ENCODE results near the gene OR4C5.
"Not testable (repeated sequence)": the region's sequence is repeated elsewhere in the genome, so short reads cannot be mapped to it uniquely, and the experiment has no call there.

OR4C5 gene

DNA sequence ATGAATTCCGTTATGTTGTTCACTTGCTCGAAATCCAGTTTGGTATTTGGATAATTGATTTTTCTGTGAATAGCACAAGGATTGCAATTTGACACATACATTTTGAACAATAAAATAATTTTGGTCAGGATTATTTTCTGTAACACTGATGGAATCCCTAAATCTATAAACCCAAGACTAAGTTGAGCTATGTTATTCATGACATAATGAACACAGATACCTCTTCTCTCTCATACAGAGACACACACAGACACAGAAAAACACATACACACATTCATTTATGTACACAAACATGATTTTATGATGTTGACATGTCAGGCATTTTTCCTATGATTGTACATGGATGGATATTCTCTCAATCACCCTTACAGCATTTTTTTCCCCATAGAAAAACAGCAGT lies at the start of gene OR4C5:
Gene OR4C5 (minus strand): TSS at position 101 of the 400 bp plus-strand sequence. CDS start 0 bp downstream, at position 101.
- Mint-ChIP-seq H3K4me1 (ENCODE audit: low read depth) (no peaks in the 10 kb centered on the region), H3K27me3 (ENCODE audit: low read depth) (no peaks in the 10 kb centered on the region), H3K27ac (no peak within 1 kb of the TSS), H3K4me3 (no peak within 1 kb of the TSS), H3K9me3 (no peaks in the 10 kb centered on the region), H3K36me3 (ENCODE audit: low read depth) (no peaks in the 10 kb centered on the region)
- DNase-seq (ENCODE audit: low spot score), result no peak

DNA sequence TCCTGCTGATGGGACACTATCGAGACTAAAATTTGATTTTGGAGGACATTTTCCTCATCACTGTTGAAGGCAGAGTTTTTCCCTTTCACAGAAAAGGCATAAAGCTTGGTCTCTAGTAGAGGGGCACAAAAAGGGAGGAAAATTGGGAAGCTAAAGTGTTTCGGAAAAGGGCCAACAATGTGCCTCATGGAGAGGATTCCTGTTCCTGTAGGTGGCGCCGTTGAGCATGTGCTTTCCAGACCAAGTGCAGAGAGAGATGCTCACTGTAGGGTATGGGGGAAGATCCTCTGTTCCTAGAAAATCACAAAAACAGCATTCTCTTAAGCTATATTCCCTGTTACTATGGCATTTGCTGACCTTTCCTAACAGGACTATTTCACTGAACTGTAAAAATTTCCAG lies 18.4 kb upstream of the OR4C5 start:
- DNase-seq (ENCODE audit: low spot score), result no peak
- Mint-ChIP-seq H3K27me3 (ENCODE audit: low read depth) (no peaks in the 10 kb centered on the region), H3K36me3 (ENCODE audit: low read depth) (no peaks in the 10 kb centered on the region), H3K4me3 (no peak overlapping the region), H3K27ac (no peak overlapping the region), H3K4me1 (ENCODE audit: low read depth) (no peaks in the 10 kb centered on the region), H3K9me3 (peaks cover 39% of the 10 kb centered on the region)

DNA sequence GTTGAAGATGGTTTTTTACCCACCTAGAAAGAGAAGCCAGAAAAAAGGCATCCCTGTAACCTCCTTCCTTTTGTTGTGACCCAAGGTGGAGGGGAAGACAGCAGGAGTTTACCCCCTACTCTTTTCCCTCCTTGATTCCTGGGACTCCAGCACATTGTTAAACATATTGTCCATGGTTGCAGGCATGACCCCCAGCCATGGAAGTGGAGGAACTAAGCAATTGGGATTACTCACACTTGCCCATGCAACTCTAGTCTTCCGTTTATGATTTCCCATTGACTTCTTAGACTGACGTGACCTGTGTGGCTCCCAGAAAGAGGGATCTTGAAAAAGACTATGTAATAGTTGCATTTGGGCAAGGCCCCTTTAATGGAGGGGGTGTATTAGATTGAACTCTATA lies 17.9 kb upstream of the OR4C5 start:
- not testable (repeated sequence) for DNase-seq (ENCODE audit: low spot score); H3K36me3 Mint-ChIP-seq (ENCODE audit: low read depth); H3K4me3 Mint-ChIP-seq; H3K4me1 Mint-ChIP-seq (ENCODE audit: low read depth); H3K27me3 Mint-ChIP-seq (ENCODE audit: low read depth); H3K27ac Mint-ChIP-seq
- H3K9me3 Mint-ChIP-seq, result peaks cover 40% of the 10 kb centered on the region

GRCh38 chr11:48361289-48361688 lies 5.0 kb downstream of the OR4C5 start:
- not testable (repeated sequence) for DNase-seq (ENCODE audit: low spot score); H3K4me1 Mint-ChIP-seq (ENCODE audit: low read depth); H3K4me3 Mint-ChIP-seq; H3K27me3 Mint-ChIP-seq (ENCODE audit: low read depth); H3K36me3 Mint-ChIP-seq (ENCODE audit: low read depth); H3K27ac Mint-ChIP-seq
- H3K9me3 Mint-ChIP-seq, result peaks cover 14% of the 10 kb centered on the region

DNA sequence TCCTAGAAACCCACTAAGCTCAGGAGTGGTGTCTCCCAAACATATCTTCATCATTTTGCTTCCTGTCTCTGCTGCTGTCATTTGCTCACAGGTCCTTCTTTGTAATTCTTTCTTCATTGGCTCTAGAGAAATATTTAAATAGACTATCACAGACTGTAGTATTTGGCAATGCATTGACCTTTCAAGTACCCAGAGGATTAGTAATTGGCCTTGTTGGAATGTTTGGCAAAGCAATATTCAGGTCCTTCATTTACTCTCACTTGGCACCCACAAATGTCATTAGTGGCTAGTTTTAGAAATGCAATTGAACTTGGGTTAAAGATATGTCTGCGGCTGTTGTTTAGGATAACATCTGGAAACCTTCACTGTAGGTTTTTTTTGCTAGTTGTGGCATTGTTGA lies 11.6 kb downstream of the OR4C5 start:
- no peak overlapping the region for H3K4me3 Mint-ChIP-seq
- no peak overlapping the region for H3K27ac Mint-ChIP-seq
- DNase-seq (ENCODE audit: low spot score), result no peak
- no peaks in the 10 kb centered on the region for H3K4me1 Mint-ChIP-seq (ENCODE audit: low read depth)
- H3K9me3 Mint-ChIP-seq, result peaks cover 18% of the 10 kb centered on the region
- H3K36me3 Mint-ChIP-seq (ENCODE audit: low read depth), result no peaks in the 10 kb centered on the region
- H3K27me3 Mint-ChIP-seq (ENCODE audit: low read depth), result no peaks in the 10 kb centered on the region

DNA sequence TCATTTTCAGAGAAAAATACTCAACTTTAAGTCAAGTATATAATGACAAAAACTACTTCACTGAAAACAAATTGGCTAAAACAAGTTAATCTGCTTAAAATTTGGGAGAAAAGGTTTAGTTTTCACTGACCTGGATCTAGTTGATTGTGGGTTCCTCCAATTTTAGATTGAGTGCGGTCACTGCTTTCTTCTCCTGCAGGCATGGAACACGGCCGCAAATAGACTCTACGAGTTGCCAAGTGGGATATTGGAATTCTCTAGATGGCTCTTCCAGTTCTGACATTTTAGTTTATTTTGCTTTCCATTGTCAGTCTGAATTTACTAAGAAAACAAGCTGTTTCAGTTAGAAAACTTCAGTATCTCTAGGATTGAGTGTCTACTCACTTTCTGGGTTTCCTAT lies 12.3 kb downstream of the OR4C5 start:
- Mint-ChIP-seq H3K4me1 (ENCODE audit: low read depth) (no peaks in the 10 kb centered on the region), H3K9me3 (peaks cover 17% of the 10 kb centered on the region), H3K27ac (no peak overlapping the region), H3K27me3 (ENCODE audit: low read depth) (no peaks in the 10 kb centered on the region), H3K4me3 (no peak overlapping the region), H3K36me3 (ENCODE audit: low read depth) (no peaks in the 10 kb centered on the region)
- no peak for DNase-seq (ENCODE audit: low spot score)

- DNase-seq (ENCODE audit: low spot score); H3K27me3 Mint-ChIP-seq (ENCODE audit: low read depth); H3K4me3 Mint-ChIP-seq; H3K36me3 Mint-ChIP-seq (ENCODE audit: low read depth); H3K9me3 Mint-ChIP-seq; H3K4me1 Mint-ChIP-seq (ENCODE audit: low read depth); H3K27ac Mint-ChIP-seq: not testable (repeated sequence)
Measured at GRCh38 chr11:48346286-48346685, 20.0 kb downstream of the OR4C5 start.

- not testable (repeated sequence) for H3K9me3 Mint-ChIP-seq; DNase-seq (ENCODE audit: low spot score); H3K27me3 Mint-ChIP-seq (ENCODE audit: low read depth); H3K4me3 Mint-ChIP-seq; H3K4me1 Mint-ChIP-seq (ENCODE audit: low read depth); H3K36me3 Mint-ChIP-seq (ENCODE audit: low read depth); H3K27ac Mint-ChIP-seq
Measured at GRCh38 chr11:48342505-48342904, 23.8 kb downstream of the OR4C5 start.

GRCh38 chr11:48341466-48341865 lies 24.8 kb downstream of the OR4C5 start:
- Mint-ChIP-seq H3K27me3 (ENCODE audit: low read depth) (no peaks in the 10 kb centered on the region), H3K4me3 (no peak overlapping the region), H3K36me3 (ENCODE audit: low read depth) (no peaks in the 10 kb centered on the region), H3K27ac (no peak overlapping the region), H3K4me1 (ENCODE audit: low read depth) (no peaks in the 10 kb centered on the region), H3K9me3 (peaks cover 9% of the 10 kb centered on the region)
- no peak for DNase-seq (ENCODE audit: low spot score)

- H3K36me3 Mint-ChIP-seq (ENCODE audit: low read depth); H3K4me3 Mint-ChIP-seq; H3K27me3 Mint-ChIP-seq (ENCODE audit: low read depth); H3K9me3 Mint-ChIP-seq; H3K4me1 Mint-ChIP-seq (ENCODE audit: low read depth); H3K27ac Mint-ChIP-seq; DNase-seq (ENCODE audit: low spot score): not testable (repeated sequence)
Measured at GRCh38 chr11:48324620-48325019, 41.6 kb downstream of the OR4C5 start, which contains the start of gene OR4C3. Gene OR4C3, plus strand, starts transcription at chr11:48324920. Its CDS starts 102 bp downstream, at chr11:48325022.

- H3K9me3 Mint-ChIP-seq; H3K27me3 Mint-ChIP-seq (ENCODE audit: low read depth); H3K36me3 Mint-ChIP-seq (ENCODE audit: low read depth); H3K4me3 Mint-ChIP-seq; H3K4me1 Mint-ChIP-seq (ENCODE audit: low read depth); DNase-seq (ENCODE audit: low spot score); H3K27ac Mint-ChIP-seq: not testable (repeated sequence)
Measured at GRCh38 chr11:48319813-48320212, 46.5 kb downstream of the OR4C5 start.
